Endothelial cell of umbilical vein (primary cell): ENCODE measurements around the gene KCNMA1. TPM values are rescaled to one million over a fixed set of nuclear protein-coding genes. Genes with fewer than 3 reads are reported as not detected.

ENCODE experiments used
- BruUV-seq: library from RNA; stranded (reverse); fragments of 400-500 nt; replicated peaks from 2 replicates; lab custom pipeline; 2021; lab: Mats Ljungman, UMichigan
- CTCF ChIA-PET: fragments of 300-600, 350-600 bp; sonication (Branson Sonifier 250); formaldehyde crosslinking; loops from one replicate; lab custom pipeline; 2021; ENCODE audit warnings: antibody characterized with exemption, inconsistent platforms; lab: Charles Lee
- POLR2A ChIA-PET: fragments of 300-600, 350-600 bp; sonication (Branson Sonifier 250); formaldehyde crosslinking; loops from one replicate; lab custom pipeline; 2021; ENCODE audit warnings: antibody characterized with exemption, inconsistent platforms; lab: Charles Lee
- DNase-seq: peaks from one replicate; pipeline ENCODE4 v3.0.0-alpha.2; 2011; ENCODE audit warnings: low read depth, low spot score
- FAIRE-seq: peaks from 2 replicates; lab custom pipeline; 2011; peaks lifted over from hg19 to GRCh38; lab: Jason Lieb, UNC
- H2AFZ ChIP-seq: 2 replicates; pipeline ENCODE4 v1.6.0; 2012; ENCODE audit warnings: low read depth, low read length, control low read depth, inconsistent platforms
- H3K27ac ChIP-seq: 2 replicates; pipeline ENCODE4 v1.5.1; 2011; ENCODE audit warnings: low read depth, mild to moderate bottlenecking, control low read depth, low read length, moderate library complexity; ENCODE audit not compliant: insufficient read depth
- H3K27me3 ChIP-seq, 2 experiments: 2 replicates each; pipeline versions ENCODE4 v1.6.0 to v1.6.1; 2011; ENCODE audit warnings: low read length in 2 of 2, mixed read lengths in 1 of 2; ENCODE audit not compliant: control insufficient read depth in 2 of 2, insufficient read depth in 2 of 2
- H3K36me3 ChIP-seq, 2 experiments: 2 replicates in 1 of 2; 3 replicates in 1 of 2; pipeline ENCODE4 v1.5.1; 2011; ENCODE audit warnings: low read length in 2 of 2, mild to moderate bottlenecking in 1 of 2, moderate library complexity in 1 of 2; ENCODE audit not compliant: control insufficient read depth in 2 of 2, insufficient read depth in 2 of 2; ENCODE audit errors: extremely low read depth in 1 of 2
- H3K4me1 ChIP-seq: 3 replicates; pipeline ENCODE4 v1.5.1; 2011; ENCODE audit warnings: mild to moderate bottlenecking, low read length; ENCODE audit not compliant: control insufficient read depth, insufficient read depth; ENCODE audit errors: extremely low read depth
- H3K4me2 ChIP-seq: 2 replicates; pipeline ENCODE4 v1.6.1; 2011; ENCODE audit warnings: low read length, control low read depth, mixed read lengths; ENCODE audit not compliant: insufficient read depth
- H3K4me3 ChIP-seq, 3 experiments: fragments of 200-600 bp in 1 of 3; sonication (generic), shearing (Covaris generic) in 1 of 3; replicated peaks in 1 of 3; 2 replicates each; pipeline ENCODE4 v1.5.1; 2011 to 2016; ENCODE audit warnings: control low read depth in 3 of 3, low read length in 3 of 3, mild to moderate bottlenecking in 2 of 3, inconsistent platforms in 1 of 3, low read depth in 1 of 3, moderate library complexity in 1 of 3; ENCODE audit not compliant: insufficient read depth in 1 of 3
- H3K79me2 ChIP-seq: 2 replicates; pipeline ENCODE4 v1.6.0; 2012; ENCODE audit warnings: low read length, inconsistent platforms; ENCODE audit not compliant: control insufficient read depth, insufficient read depth
- H3K9ac ChIP-seq: replicated peaks from 2 replicates; pipeline ENCODE3; 2011; ENCODE audit warnings: low read length, control low read depth; ENCODE audit not compliant: insufficient read depth; ENCODE audit errors: extremely low read depth
- H3K9me1 ChIP-seq: replicated peaks from 3 replicates; pipeline ENCODE4 v1.6.0; 2011; ENCODE audit warnings: mild to moderate bottlenecking, low read length; ENCODE audit not compliant: control insufficient read depth, insufficient read depth; ENCODE audit errors: extremely low read depth
- H3K9me3 ChIP-seq: replicated peaks from 2 replicates; pipeline ENCODE4 v1.5.1; 2012; ENCODE audit warnings: low read length, inconsistent platforms; ENCODE audit not compliant: control insufficient read depth, insufficient read depth
- H4K20me1 ChIP-seq: replicated peaks from 2 replicates; pipeline ENCODE3; 2011; ENCODE audit warnings: mild to moderate bottlenecking, low read length; ENCODE audit not compliant: control insufficient read depth, insufficient read depth; ENCODE audit errors: extremely low read depth
- EZH2 ChIP-seq: IDR thresholded peaks from 2 replicates; pipeline ENCODE4 v1.6.1; 2012; ENCODE audit warnings: borderline replicate concordance, low read depth, mild to moderate bottlenecking, moderate library complexity, low read length, inconsistent platforms; ENCODE audit not compliant: severe bottlenecking
- FOS ChIP-seq: IDR thresholded peaks from 2 replicates; pipeline ENCODE4 v1.6.1; 2011; ENCODE audit warnings: mild to moderate bottlenecking, low read length, moderate library complexity, borderline replicate concordance; ENCODE audit not compliant: insufficient read depth
- GATA2 ChIP-seq: IDR thresholded peaks from 2 replicates; pipeline ENCODE4 v1.7.0; 2011; ENCODE audit warnings: low read depth, mild to moderate bottlenecking, moderate library complexity, mixed read lengths, low read length; ENCODE audit not compliant: insufficient read length, insufficient read depth
- JUN ChIP-seq: IDR thresholded peaks from 2 replicates; pipeline ENCODE4 v1.6.1; 2011; ENCODE audit warnings: borderline replicate concordance, low read depth; ENCODE audit not compliant: insufficient read length, insufficient read depth
- MYC ChIP-seq: IDR thresholded peaks from one replicate; pipeline ENCODE4 v1.6.1; 2011; ENCODE audit warnings: mild to moderate bottlenecking, low read depth, low read length
- POLR2A ChIP-seq: IDR thresholded peaks from 2 replicates; pipeline ENCODE4 v1.6.1; 2012; ENCODE audit warnings: low read depth, mild to moderate bottlenecking, control low read depth, low read length
- POLR2AphosphoS5 ChIP-seq: IDR thresholded peaks from 2 replicates; pipeline ENCODE4 v1.6.1; 2012; ENCODE audit warnings: low read depth, mild to moderate bottlenecking, control low read depth, low read length, moderate library complexity; ENCODE audit not compliant: insufficient read depth
- dilution Hi-C: fragments of 300-500 bp; cut with MboI; formaldehyde crosslinking; loops from one replicate; pipeline ENCODE4 v1.15.0; 2019; ENCODE audit warnings: low sequenced_read_pairs; ENCODE audit not compliant: extremely low pct_ligation_motif_present
- intact Hi-C: fragments of 100-400 bp; cut with micrococcal nuclease; formaldehyde crosslinking; loops from one replicate; pipeline ENCODE4 v1.10.0; 2022
- polyA plus RNA-seq, 4 experiments: library from polyadenylated mRNA; depleted of rRNA in 3 of 4; stranded (reverse) in 3 of 4; unstranded in 1 of 4; fragments of >200 nt; gene quantifications; 2 replicates each; pipeline versions ENCODE4 v1.2.1 to v1.2.3, GENCODE V29; 2011 to 2012; ENCODE audit warnings: missing spikeins in 1 of 4
- total RNA-seq: library from RNA; stranded (reverse); gene quantifications from 2 replicates; pipeline ENCODE4 v1.2.3, GENCODE V29; 2021
- TF ChIP-seq, protein P1 (sequence below): IDR thresholded peaks from 2 replicates; pipeline ENCODE4 v1.6.1; 2011; ENCODE audit not compliant: insufficient read depth, insufficient read length
- TF ChIP-seq, protein P2 (sequence below), 2 donors: IDR thresholded peaks; 1 replicate in 1 of 2; 2 replicates in 1 of 2; pipeline ENCODE4 v1.5.1; 2011; ENCODE audit warnings: low read length in 2 of 2, mild to moderate bottlenecking in 2 of 2, moderate library complexity in 2 of 2, control low read depth in 1 of 2, inconsistent platforms in 1 of 2, low read depth in 1 of 2; ENCODE audit not compliant: insufficient read depth in 1 of 2; ENCODE audit errors: extremely low read depth in 1 of 2

KCNMA1 gene
- total and polyA plus RNA-seq, 2 donors (not counting 3 experiments of a cell fraction or from before 2014, with no cell fraction given): 0.10 to 0.82 TPM

DNA sequence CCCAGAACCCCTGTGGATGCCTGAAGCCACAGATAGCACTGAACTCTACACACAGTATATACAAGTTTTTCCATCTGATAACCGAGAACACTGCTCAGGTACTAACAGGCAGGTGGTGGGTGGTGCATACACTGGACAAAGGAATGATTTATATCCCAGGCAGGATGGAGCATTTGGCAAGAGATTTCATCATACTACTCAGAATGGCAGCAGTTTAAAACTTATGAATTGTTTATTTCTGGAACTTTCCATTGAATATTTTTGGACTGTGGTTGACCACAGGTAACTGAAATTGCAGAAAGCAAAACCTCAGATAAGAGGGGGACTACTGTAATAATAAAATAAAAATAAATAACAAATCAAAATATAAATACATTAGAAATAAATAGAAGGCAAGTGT lies 10.9 kb upstream of the KCNMA1 start:
- intact Hi-C loops: no loop called here
- BruUV-seq: no TSS peak

More for the DNA sequence above, 10.9 kb upstream of the KCNMA1 start:
- DNase-seq (no peak), FAIRE-seq (no peak)
- POLR2A ChIA-PET: no interaction called here
- no peak overlapping the region for H3K27ac ChIP-seq
- H3K9ac ChIP-seq: no peak overlapping the region
- H3K36me3 ChIP-seq: no peaks in the 10 kb centered on the region
- CTCF ChIA-PET: interaction anchor here (1.4 to 17.8 kb wide), 3 partner anchors 33 to 478 kb away, joined by 3 to 594 read pairs (median 13); no protein-coding TSS in a partner anchor
- H3K4me2 ChIP-seq: no peak overlapping the region
- H3K4me3 ChIP-seq: no peak overlapping the region
- H3K9me3 ChIP-seq: no peaks in the 10 kb centered on the region
- H3K79me2 ChIP-seq: no peaks in the 10 kb centered on the region
- H4K20me1 ChIP-seq: no peaks in the 10 kb centered on the region
- dilution Hi-C loops: no loop called here
- H3K9me1 ChIP-seq: no peaks in the 10 kb centered on the region
- no peaks in the 10 kb centered on the region for H3K4me1 ChIP-seq
- H2AFZ ChIP-seq: no peak overlapping the region
- no peak for TF ChIP-seq JUN
- no peak for TF ChIP-seq FOS
- TF ChIP-seq, protein P1, sequence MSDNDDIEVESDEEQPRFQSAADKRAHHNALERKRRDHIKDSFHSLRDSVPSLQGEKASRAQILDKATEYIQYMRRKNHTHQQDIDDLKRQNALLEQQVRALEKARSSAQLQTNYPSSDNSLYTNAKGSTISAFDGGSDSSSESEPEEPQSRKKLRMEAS: no peak
- TF ChIP-seq, protein P2, sequence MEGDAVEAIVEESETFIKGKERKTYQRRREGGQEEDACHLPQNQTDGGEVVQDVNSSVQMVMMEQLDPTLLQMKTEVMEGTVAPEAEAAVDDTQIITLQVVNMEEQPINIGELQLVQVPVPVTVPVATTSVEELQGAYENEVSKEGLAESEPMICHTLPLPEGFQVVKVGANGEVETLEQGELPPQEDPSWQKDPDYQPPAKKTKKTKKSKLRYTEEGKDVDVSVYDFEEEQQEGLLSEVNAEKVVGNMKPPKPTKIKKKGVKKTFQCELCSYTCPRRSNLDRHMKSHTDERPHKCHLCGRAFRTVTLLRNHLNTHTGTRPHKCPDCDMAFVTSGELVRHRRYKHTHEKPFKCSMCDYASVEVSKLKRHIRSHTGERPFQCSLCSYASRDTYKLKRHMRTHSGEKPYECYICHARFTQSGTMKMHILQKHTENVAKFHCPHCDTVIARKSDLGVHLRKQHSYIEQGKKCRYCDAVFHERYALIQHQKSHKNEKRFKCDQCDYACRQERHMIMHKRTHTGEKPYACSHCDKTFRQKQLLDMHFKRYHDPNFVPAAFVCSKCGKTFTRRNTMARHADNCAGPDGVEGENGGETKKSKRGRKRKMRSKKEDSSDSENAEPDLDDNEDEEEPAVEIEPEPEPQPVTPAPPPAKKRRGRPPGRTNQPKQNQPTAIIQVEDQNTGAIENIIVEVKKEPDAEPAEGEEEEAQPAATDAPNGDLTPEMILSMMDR (IDR thresholded peaks at IDR 0.05; ENCODE audit: extremely low read depth in 1 of 2, insufficient read depth in 1 of 2, low read depth in 1 of 2, low read length in 2 of 2): no peak
- no peak for TF ChIP-seq POLR2AphosphoS5
- no peak for TF ChIP-seq MYC
- no peak for TF ChIP-seq GATA2
- TF ChIP-seq POLR2A: no peak
- no peak for TF ChIP-seq EZH2
- peaks cover 4 to 18% of the 10 kb centered on the region in 2 experiments for H3K27me3 ChIP-seq
